CD4-positive, alpha-beta T cell treated with Interleukin-17A for 4 hours (primary cell): ENCODE measurements around the gene POC1A.
A peak's percentile ranks its signal among the peaks of the same experiment; 100 is the strongest.

Experiments used
- DNase-seq: peaks from one replicate; pipeline ENCODE4 v3.0.0-alpha.2; 2020; ENCODE audit warnings: mixed read lengths

Gene POC1A

GRCh38 chr3:52080830-52081719, 73.1 kb downstream of the POC1A start:
- no peak for DNase-seq

GRCh38 chr3:52079958-52080357, 74.3 kb downstream of the POC1A start:
- no peak for DNase-seq

- DNase-seq = no peak
Measured at GRCh38 chr3:52078781-52079560, 75.3 kb downstream of the POC1A start.

- DNase-seq = no peak
Measured at GRCh38 chr3:52077925-52078324, 76.3 kb downstream of the POC1A start.

- DNase-seq = no peak
Measured at GRCh38 chr3:52076896-52077780, 77.1 kb downstream of the POC1A start.

GRCh38 chr3:52073490-52073889, 80.7 kb downstream of the POC1A start:
- DNase-seq = no peak

GRCh38 chr3:52072471-52072870, 81.8 kb downstream of the POC1A start:
- DNase-seq = no peak

GRCh38 chr3:52072020-52072419, 82.2 kb downstream of the POC1A start:
- no peak for DNase-seq

GRCh38 chr3:52070724-52071621, 83.2 kb downstream of the POC1A start:
- no peak for DNase-seq

GRCh38 chr3:52069855-52070254, 84.4 kb downstream of the POC1A start:
- DNase-seq = no peak

GRCh38 chr3:52069135-52069534, 85.1 kb downstream of the POC1A start:
- DNase-seq = no peak

GRCh38 chr3:52068730-52069129, 85.5 kb downstream of the POC1A start:
- no peak for DNase-seq

- DNase-seq = no peak
Measured at GRCh38 chr3:52068055-52068571, 86.1 kb downstream of the POC1A start.

GRCh38 chr3:52067526-52067925, 86.7 kb downstream of the POC1A start:
- no peak for DNase-seq

- no peak for DNase-seq
Measured at GRCh38 chr3:52067046-52067445, 87.2 kb downstream of the POC1A start.

GRCh38 chr3:52065264-52065756, 88.9 kb downstream of the POC1A start:
- no peak for DNase-seq

- no peak for DNase-seq
Measured at GRCh38 chr3:52064561-52064960, 89.7 kb downstream of the POC1A start.

GRCh38 chr3:52063026-52063723, 91.0 kb downstream of the POC1A start:
- no peak for DNase-seq

GRCh38 chr3:52062505-52062904, 91.7 kb downstream of the POC1A start:
- DNase-seq = peak; percentile 16

GRCh38 chr3:52061121-52061910, 92.9 kb downstream of the POC1A start:
- no peak for DNase-seq
